ENCODE measurements around the gene CRIM1.

The CRIM1 gene

GRCh38 chr2:36335597-36335996 lies 20.0 kb upstream of the CRIM1 start:
- Histone ChIP-seq H3K4me1 (no peaks in the 10 kb centered on the region), H3K36me3 (no peaks in the 10 kb centered on the region), H3K27me3 (no peaks in the 10 kb centered on the region), H3K4me3 (no peak overlapping the region), H3K9me3 (no peaks in the 10 kb centered on the region), H3K27ac (no peak overlapping the region)
- intact Hi-C loops (cut with DNase I; ENCODE audit: low total_unique reads), result no loop called here
- DNase-seq, result no peak
- no peak for TF ChIP-seq CTCF (IDR thresholded peaks at IDR 0.05)

- H3K4me3 ChIP-seq, result no peak overlapping the region
- no peaks in the 10 kb centered on the region for H3K4me1 ChIP-seq
- no peak for TF ChIP-seq CTCF (IDR thresholded peaks at IDR 0.05)
- H3K9me3 ChIP-seq, result no peaks in the 10 kb centered on the region
- H3K27me3 ChIP-seq, result no peaks in the 10 kb centered on the region
- intact Hi-C loops (cut with DNase I; ENCODE audit: low total_unique reads), result no loop called here
- no peaks in the 10 kb centered on the region for H3K36me3 ChIP-seq
- H3K27ac ChIP-seq, result no peak overlapping the region
- no peak for DNase-seq
Observed at GRCh38 chr2:36336321-36336720, 19.3 kb upstream of the CRIM1 start.

- H3K27me3 ChIP-seq, result no peaks in the 10 kb centered on the region
- H3K4me1 ChIP-seq, result no peaks in the 10 kb centered on the region
- H3K4me3 ChIP-seq, result no peak overlapping the region
- no peak for TF ChIP-seq CTCF (IDR thresholded peaks at IDR 0.05)
- no peak for DNase-seq
- intact Hi-C loops (cut with DNase I; ENCODE audit: low total_unique reads), result no loop called here
- no peaks in the 10 kb centered on the region for H3K9me3 ChIP-seq
- H3K27ac ChIP-seq, result no peak overlapping the region
- H3K36me3 ChIP-seq, result no peaks in the 10 kb centered on the region
Observed at GRCh38 chr2:36337354-36337753, 18.2 kb upstream of the CRIM1 start.

- H3K4me1 ChIP-seq, result no peaks in the 10 kb centered on the region
- H3K27ac ChIP-seq, result no peak overlapping the region
- TF ChIP-seq CTCF (IDR thresholded peaks at IDR 0.05), result no peak
- DNase-seq, result no peak
- no peaks in the 10 kb centered on the region for H3K9me3 ChIP-seq
- no peaks in the 10 kb centered on the region for H3K27me3 ChIP-seq
- intact Hi-C loops (cut with DNase I; ENCODE audit: low total_unique reads), result no loop called here
- H3K36me3 ChIP-seq, result no peaks in the 10 kb centered on the region
- no peak overlapping the region for H3K4me3 ChIP-seq
Observed at GRCh38 chr2:36338124-36338826, 17.3 kb upstream of the CRIM1 start.

GRCh38 chr2:36338827-36339145 lies 16.8 kb upstream of the CRIM1 start:
- H3K36me3 ChIP-seq, result no peaks in the 10 kb centered on the region
- H3K4me1 ChIP-seq, result no peaks in the 10 kb centered on the region
- no peak for DNase-seq
- no peak overlapping the region for H3K27ac ChIP-seq
- no peaks in the 10 kb centered on the region for H3K27me3 ChIP-seq
- H3K4me3 ChIP-seq, result no peak overlapping the region
- H3K9me3 ChIP-seq, result no peaks in the 10 kb centered on the region
- intact Hi-C loops (cut with DNase I; ENCODE audit: low total_unique reads), result no loop called here
- no peak for TF ChIP-seq CTCF (IDR thresholded peaks at IDR 0.05)
